ENCODE results near the gene IL2RA. TPM values are rescaled to one million over a fixed set of nuclear protein-coding genes. Genes with fewer than 3 reads are reported as not detected.
A peak's percentile ranks its signal among the peaks of the same experiment; 100 is the strongest.

The IL2RA gene
- total and polyA plus RNA-seq, 8 donors = 0.11 to 4.1 (median 0.33) TPM

DNA sequence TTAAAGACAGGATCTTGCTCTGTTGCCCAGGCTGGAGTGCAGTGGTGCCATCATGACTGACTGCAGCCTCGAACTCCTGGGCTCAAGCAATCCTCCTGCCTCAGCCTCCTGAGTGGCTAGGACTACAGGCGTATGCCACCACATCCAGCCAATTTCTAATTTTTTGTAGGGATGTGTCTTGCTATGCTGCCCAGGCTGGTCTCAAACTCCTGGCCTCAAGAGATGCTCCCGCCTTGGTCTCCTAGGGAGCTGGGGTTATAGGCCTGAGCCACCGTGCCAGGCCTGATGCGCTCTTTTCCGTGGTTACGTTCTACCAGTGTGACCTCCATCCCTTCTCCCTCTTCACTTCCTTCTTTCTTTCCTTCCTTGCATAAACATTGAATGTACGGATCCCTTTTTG lies 50.6 kb downstream of the IL2RA start:
- H3K4me3 ChIP-seq = no peak overlapping the region
- intact Hi-C loops (cut with DNase I) = loop anchor here in 1 of 2 donors (5.0 kb wide), 1 partner anchor 76 kb away; the partner anchor contains the start of gene RBM17
- peaks cover 0 to 6% of the 10 kb centered on the region in 2 donors for H3K4me1 ChIP-seq
- ATAC-seq (no peak), DNase-seq (no peak)
- H3K27ac ChIP-seq = no peak overlapping the region
- peaks cover 0 to 4% of the 10 kb centered on the region in 2 donors for H3K9me3 ChIP-seq
- H3K27me3 ChIP-seq = no peaks in the 10 kb centered on the region
- TF ChIP-seq, protein P1, sequence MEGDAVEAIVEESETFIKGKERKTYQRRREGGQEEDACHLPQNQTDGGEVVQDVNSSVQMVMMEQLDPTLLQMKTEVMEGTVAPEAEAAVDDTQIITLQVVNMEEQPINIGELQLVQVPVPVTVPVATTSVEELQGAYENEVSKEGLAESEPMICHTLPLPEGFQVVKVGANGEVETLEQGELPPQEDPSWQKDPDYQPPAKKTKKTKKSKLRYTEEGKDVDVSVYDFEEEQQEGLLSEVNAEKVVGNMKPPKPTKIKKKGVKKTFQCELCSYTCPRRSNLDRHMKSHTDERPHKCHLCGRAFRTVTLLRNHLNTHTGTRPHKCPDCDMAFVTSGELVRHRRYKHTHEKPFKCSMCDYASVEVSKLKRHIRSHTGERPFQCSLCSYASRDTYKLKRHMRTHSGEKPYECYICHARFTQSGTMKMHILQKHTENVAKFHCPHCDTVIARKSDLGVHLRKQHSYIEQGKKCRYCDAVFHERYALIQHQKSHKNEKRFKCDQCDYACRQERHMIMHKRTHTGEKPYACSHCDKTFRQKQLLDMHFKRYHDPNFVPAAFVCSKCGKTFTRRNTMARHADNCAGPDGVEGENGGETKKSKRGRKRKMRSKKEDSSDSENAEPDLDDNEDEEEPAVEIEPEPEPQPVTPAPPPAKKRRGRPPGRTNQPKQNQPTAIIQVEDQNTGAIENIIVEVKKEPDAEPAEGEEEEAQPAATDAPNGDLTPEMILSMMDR (IDR thresholded peaks at IDR 0.05) = no peak
- no peaks in the 10 kb centered on the region for H3K36me3 ChIP-seq

DNA sequence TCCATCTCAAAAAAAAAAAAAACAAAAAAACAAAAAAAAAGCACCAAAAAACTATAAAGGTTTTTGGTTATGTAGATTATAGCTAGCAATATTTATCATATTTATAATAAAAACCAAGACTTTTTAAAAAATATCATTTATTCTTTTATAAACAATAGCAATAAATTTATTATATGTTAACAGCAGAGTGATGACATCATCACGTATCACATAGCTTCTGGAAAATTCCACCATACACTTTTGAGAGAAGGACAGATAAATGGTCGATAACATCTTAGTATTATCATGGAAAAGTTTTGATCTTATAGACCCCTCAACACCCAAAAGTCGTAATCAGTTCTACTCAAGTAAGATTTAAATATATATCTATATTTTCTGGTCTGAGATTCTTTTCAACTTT lies 51.6 kb downstream of the IL2RA start:
- H3K9me3 ChIP-seq = peaks cover 0 to 4% of the 10 kb centered on the region in 2 donors
- no peak overlapping the region for H3K27ac ChIP-seq
- TF ChIP-seq, protein P1 (IDR thresholded peaks at IDR 0.05) = no peak
- ATAC-seq (no peak), DNase-seq (no peak)
- H3K36me3 ChIP-seq = no peaks in the 10 kb centered on the region
- intact Hi-C loops (cut with DNase I) = loop anchor here in 1 of 2 donors (5.0 kb wide), 1 partner anchor 77 kb away; the partner anchor contains the start of gene RBM17
- no peak overlapping the region for H3K4me3 ChIP-seq
- peaks cover 0 to 6% of the 10 kb centered on the region in 2 donors for H3K4me1 ChIP-seq
- no peaks in the 10 kb centered on the region for H3K27me3 ChIP-seq

DNA sequence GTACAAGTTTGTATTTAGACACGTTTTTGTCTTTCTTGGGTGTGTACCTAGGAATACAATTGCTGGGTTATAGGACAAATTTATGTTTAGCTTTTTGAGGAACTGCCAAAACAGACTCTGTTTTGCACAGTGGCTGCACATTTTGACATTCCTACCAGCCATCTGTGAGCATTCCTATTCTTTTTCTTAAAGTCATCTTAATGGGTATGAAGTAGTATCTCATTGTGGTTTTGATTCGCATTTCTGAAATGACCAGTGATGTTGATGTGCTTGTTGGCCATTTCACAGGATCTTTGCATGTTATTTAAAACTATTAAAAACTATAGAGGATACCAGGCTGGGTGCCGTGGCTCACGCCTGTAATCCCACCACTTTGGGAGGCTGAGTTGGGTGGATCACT lies 52.2 kb downstream of the IL2RA start:
- Histone ChIP-seq H3K4me1 (peaks cover 0 to 6% of the 10 kb centered on the region in 2 donors), H3K36me3 (no peaks in the 10 kb centered on the region), H3K9me3 (peaks cover 0 to 4% of the 10 kb centered on the region in 2 donors), H3K27ac (peak overlapping the region in 1 of 2 donors; percentile 59), H3K4me3 (no peak overlapping the region), H3K27me3 (no peaks in the 10 kb centered on the region)
- DNase-seq (no peak), ATAC-seq (no peak)
- intact Hi-C loops (cut with DNase I) = loop anchor here in 1 of 2 donors (5.0 kb wide), 1 partner anchor 77 kb away; the partner anchor contains the start of gene RBM17
- TF ChIP-seq, protein P1 (IDR thresholded peaks at IDR 0.05) = no peak

DNA sequence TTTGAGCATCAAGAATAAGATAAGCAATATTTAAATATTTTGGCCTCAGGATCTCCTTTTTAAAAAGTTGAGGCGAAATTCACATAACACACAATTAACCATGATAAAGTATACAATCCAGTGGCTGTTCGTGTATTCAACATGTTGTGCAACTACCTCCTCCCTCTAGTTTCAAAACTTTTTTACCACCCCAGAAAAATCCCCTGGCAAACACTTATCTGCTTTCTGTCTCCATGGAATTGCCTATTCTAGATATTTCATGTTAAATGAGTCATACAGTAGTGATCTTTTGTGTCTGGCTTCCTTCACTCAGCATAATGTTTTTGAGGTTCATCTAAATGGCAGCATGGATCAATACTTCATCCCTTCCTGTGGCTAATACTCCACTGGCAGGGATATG lies 53.0 kb downstream of the IL2RA start:
- peaks cover 0 to 4% of the 10 kb centered on the region in 2 donors for H3K9me3 ChIP-seq
- no peak overlapping the region for H3K4me3 ChIP-seq
- ATAC-seq = peak; percentile 65
- no peaks in the 10 kb centered on the region for H3K27me3 ChIP-seq
- no peaks in the 10 kb centered on the region for H3K36me3 ChIP-seq
- TF ChIP-seq, protein P1 (IDR thresholded peaks at IDR 0.05) = no peak
- H3K27ac ChIP-seq = peak overlapping the region; percentile 10 to 69
- H3K4me1 ChIP-seq = peaks cover 0 to 6% of the 10 kb centered on the region in 2 donors
- intact Hi-C loops (cut with DNase I) = no loop called here
- peak in 2 of 4 donors; percentile 56 to 82 for DNase-seq

DNA sequence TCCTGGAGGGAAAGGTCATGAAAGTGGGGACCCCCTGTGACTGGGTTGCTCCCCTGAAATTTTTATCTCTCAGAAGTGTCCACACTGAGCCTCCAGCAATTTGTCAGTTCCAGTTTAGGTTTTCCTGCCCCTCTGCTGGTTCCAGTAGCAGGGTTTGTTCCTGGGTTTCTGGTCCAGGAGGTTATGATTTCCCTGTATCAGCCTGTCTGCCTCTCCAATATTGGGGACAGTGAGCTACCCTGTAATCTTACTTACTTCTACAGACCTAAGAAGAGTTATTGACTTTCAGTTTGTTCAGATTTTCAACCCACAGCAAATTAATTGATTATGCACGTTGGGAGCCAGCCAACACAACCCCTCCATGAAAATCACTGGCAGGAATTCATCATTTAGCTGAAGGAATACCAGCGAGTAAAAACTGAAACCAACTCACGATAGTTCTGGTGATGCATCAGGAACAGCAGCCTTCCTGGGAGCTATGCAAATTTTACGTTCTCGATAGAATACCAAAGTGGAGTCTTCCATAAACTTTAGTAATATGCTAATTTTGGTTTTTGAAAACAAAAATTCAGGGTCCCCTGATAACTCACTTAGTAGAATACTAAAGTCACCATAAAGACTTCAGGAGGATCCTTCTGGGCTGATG lies 53.5 kb downstream of the IL2RA start:
- H3K36me3 ChIP-seq = no peaks in the 10 kb centered on the region
- ATAC-seq (no peak), DNase-seq (no peak)
- peaks cover 0 to 4% of the 10 kb centered on the region in 2 donors for H3K9me3 ChIP-seq
- intact Hi-C loops (cut with DNase I) = no loop called here
- TF ChIP-seq, protein P1 (IDR thresholded peaks at IDR 0.05) = no peak
- no peaks in the 10 kb centered on the region for H3K27me3 ChIP-seq
- peak overlapping the region; percentile 10 to 69 for H3K27ac ChIP-seq
- peaks cover 0 to under 1% of the 10 kb centered on the region in 2 donors for H3K4me1 ChIP-seq
- H3K4me3 ChIP-seq = no peak overlapping the region

Measured in left lung (tissue), 10 donors.